Activated naive CD4-positive, alpha-beta T cell treated with anti-CD3 and anti-CD28 coated beads, Interleukin-2, amount 10 ng/mL, durations not matched to agents 7 days and 5 days (primary cell): ENCODE data around the gene ADGRG2.
"Not testable (repeated sequence)": the region's sequence is repeated elsewhere in the genome, so short reads cannot be mapped to it uniquely, and the experiment has no call there.

Experiments used
- CTCF ChIA-PET: fragments of 350-600 bp; sonication (Branson Sonifier 250); formaldehyde crosslinking; loops from one replicate; lab custom pipeline; 2021; ENCODE audit warnings: antibody characterized with exemption; lab: Charles Lee
- DNase-seq: peaks from one replicate; pipeline ENCODE4 v3.0.0-alpha.2; 2020
- H3K27ac Mint-ChIP-seq: one replicate; pipeline ENCODE4 v1.8.0; 2021; ENCODE audit warnings: mild to moderate bottlenecking, moderate library complexity, mixed read lengths
- H3K27me3 Mint-ChIP-seq: one replicate; pipeline ENCODE4 v1.8.0; 2021; ENCODE audit warnings: mild to moderate bottlenecking, mixed read lengths
- H3K36me3 Mint-ChIP-seq: one replicate; pipeline ENCODE4 v1.8.0; 2021; ENCODE audit warnings: mixed read lengths
- H3K4me1 Mint-ChIP-seq: one replicate; pipeline ENCODE4 v1.8.0; 2021; ENCODE audit warnings: mixed read lengths
- H3K4me3 Mint-ChIP-seq: one replicate; pipeline ENCODE4 v1.8.0; 2021; ENCODE audit warnings: mild to moderate bottlenecking, moderate library complexity, mixed read lengths
- H3K9me3 Mint-ChIP-seq: one replicate; pipeline ENCODE4 v1.8.0; 2021; ENCODE audit warnings: mixed read lengths

The ADGRG2 gene

GRCh38 chrX:19059067-19059466, 63.2 kb downstream of the ADGRG2 start:
- Mint-ChIP-seq H3K27me3 (no peaks in the 10 kb centered on the region), H3K4me1 (no peaks in the 10 kb centered on the region), H3K4me3 (no peak overlapping the region), H3K27ac (no peak overlapping the region), H3K9me3 (no peaks in the 10 kb centered on the region), H3K36me3 (no peaks in the 10 kb centered on the region)
- no peak for DNase-seq
- CTCF ChIA-PET: no interaction called here

- H3K4me1 Mint-ChIP-seq: no peaks in the 10 kb centered on the region
- H3K9me3 Mint-ChIP-seq: no peaks in the 10 kb centered on the region
- H3K4me3 Mint-ChIP-seq: no peak overlapping the region
- H3K27me3 Mint-ChIP-seq: no peaks in the 10 kb centered on the region
- CTCF ChIA-PET: no interaction called here
- no peak for DNase-seq
- H3K27ac Mint-ChIP-seq: no peak overlapping the region
- no peaks in the 10 kb centered on the region for H3K36me3 Mint-ChIP-seq
Measured at GRCh38 chrX:19057856-19058255, 64.4 kb downstream of the ADGRG2 start.

GRCh38 chrX:19049110-19049509, 73.2 kb downstream of the ADGRG2 start:
- CTCF ChIA-PET: no interaction called here
- Mint-ChIP-seq H3K9me3 (no peaks in the 10 kb centered on the region), H3K27me3 (no peaks in the 10 kb centered on the region), H3K4me1 (no peaks in the 10 kb centered on the region), H3K27ac (no peak overlapping the region), H3K4me3 (no peak overlapping the region), H3K36me3 (no peaks in the 10 kb centered on the region)
- no peak for DNase-seq

- CTCF ChIA-PET: no interaction called here
- no peak overlapping the region for H3K27ac Mint-ChIP-seq
- no peaks in the 10 kb centered on the region for H3K9me3 Mint-ChIP-seq
- H3K4me3 Mint-ChIP-seq: no peak overlapping the region
- H3K27me3 Mint-ChIP-seq: no peaks in the 10 kb centered on the region
- DNase-seq: no peak
- no peaks in the 10 kb centered on the region for H3K4me1 Mint-ChIP-seq
- H3K36me3 Mint-ChIP-seq: no peaks in the 10 kb centered on the region
Measured at GRCh38 chrX:19046343-19047215, 75.7 kb downstream of the ADGRG2 start.

GRCh38 chrX:19040373-19040772, 81.9 kb downstream of the ADGRG2 start:
- H3K9me3 Mint-ChIP-seq: no peaks in the 10 kb centered on the region
- CTCF ChIA-PET: interaction anchor here (0.8 kb wide), 1 partner anchor 287 kb away, joined by 3 read pairs; no protein-coding TSS in a partner anchor

GRCh38 chrX:19034025-19034424, 88.2 kb downstream of the ADGRG2 start:
- no peak overlapping the region for H3K4me3 Mint-ChIP-seq
- H3K27ac Mint-ChIP-seq: no peak overlapping the region
- CTCF ChIA-PET: no interaction called here
- H3K4me1 Mint-ChIP-seq: no peaks in the 10 kb centered on the region
- DNase-seq: no peak
- no peaks in the 10 kb centered on the region for H3K9me3 Mint-ChIP-seq
- H3K36me3 Mint-ChIP-seq: no peaks in the 10 kb centered on the region
- H3K27me3 Mint-ChIP-seq: no peaks in the 10 kb centered on the region

More at GRCh38 chrX:19040373-19040772, 81.9 kb downstream of the ADGRG2 start:
- Mint-ChIP-seq H3K27ac (no peak overlapping the region), H3K4me1 (no peaks in the 10 kb centered on the region), H3K36me3 (no peaks in the 10 kb centered on the region), H3K27me3 (no peaks in the 10 kb centered on the region), H3K4me3 (no peak overlapping the region)
- no peak for DNase-seq

- CTCF ChIA-PET: no interaction called here
- H3K4me1 Mint-ChIP-seq: no peaks in the 10 kb centered on the region
- no peaks in the 10 kb centered on the region for H3K27me3 Mint-ChIP-seq
Measured at GRCh38 chrX:19030805-19031204, 91.5 kb downstream of the ADGRG2 start.

GRCh38 chrX:19028560-19028959, 93.7 kb downstream of the ADGRG2 start:
- Mint-ChIP-seq H3K36me3 (no peaks in the 10 kb centered on the region), H3K27ac (no peak overlapping the region), H3K4me3 (no peak overlapping the region), H3K4me1 (no peaks in the 10 kb centered on the region), H3K27me3 (no peaks in the 10 kb centered on the region), H3K9me3 (no peaks in the 10 kb centered on the region)
- CTCF ChIA-PET: interaction anchor here (0.5 kb wide), 1 partner anchor 194 kb away, joined by 3 read pairs; no protein-coding TSS in a partner anchor
- no peak for DNase-seq

More at GRCh38 chrX:19030805-19031204, 91.5 kb downstream of the ADGRG2 start:
- no peak for DNase-seq
- Mint-ChIP-seq H3K9me3 (no peaks in the 10 kb centered on the region), H3K36me3 (no peaks in the 10 kb centered on the region), H3K27ac (no peak overlapping the region), H3K4me3 (no peak overlapping the region)

- Mint-ChIP-seq H3K36me3 (no peaks in the 10 kb centered on the region), H3K27me3 (no peaks in the 10 kb centered on the region), H3K4me3 (no peak overlapping the region), H3K4me1 (no peaks in the 10 kb centered on the region), H3K27ac (no peak overlapping the region), H3K9me3 (no peaks in the 10 kb centered on the region)
- CTCF ChIA-PET: no interaction called here
- no peak for DNase-seq
Measured at GRCh38 chrX:19024366-19024765, 97.9 kb downstream of the ADGRG2 start.

GRCh38 chrX:19019996-19020395, 102.3 kb downstream of the ADGRG2 start:
- CTCF ChIA-PET: no interaction called here
- Mint-ChIP-seq H3K27ac (no peak overlapping the region), H3K4me3 (no peak overlapping the region), H3K36me3 (no peaks in the 10 kb centered on the region), H3K4me1 (no peaks in the 10 kb centered on the region), H3K9me3 (no peaks in the 10 kb centered on the region), H3K27me3 (no peaks in the 10 kb centered on the region)
- no peak for DNase-seq

GRCh38 chrX:19017271-19017670, 105.0 kb downstream of the ADGRG2 start:
- Mint-ChIP-seq H3K27ac (no peak overlapping the region), H3K27me3 (no peaks in the 10 kb centered on the region), H3K36me3 (no peaks in the 10 kb centered on the region), H3K4me1 (no peaks in the 10 kb centered on the region), H3K9me3 (no peaks in the 10 kb centered on the region), H3K4me3 (no peak overlapping the region)
- no peak for DNase-seq
- CTCF ChIA-PET: interaction anchor here (1.2 kb wide), 1 partner anchor 627 kb away, joined by 4 read pairs; no protein-coding TSS in a partner anchor

GRCh38 chrX:19016614-19017013, 105.7 kb downstream of the ADGRG2 start:
- CTCF ChIA-PET, H3K27ac Mint-ChIP-seq, H3K4me3 Mint-ChIP-seq: not testable (repeated sequence)

GRCh38 chrX:19007868-19008267, 114.4 kb downstream of the ADGRG2 start:
- CTCF ChIA-PET: no interaction called here
- H3K9me3 Mint-ChIP-seq: no peaks in the 10 kb centered on the region
- no peak overlapping the region for H3K4me3 Mint-ChIP-seq
- no peaks in the 10 kb centered on the region for H3K4me1 Mint-ChIP-seq
- no peaks in the 10 kb centered on the region for H3K36me3 Mint-ChIP-seq
- no peak overlapping the region for H3K27ac Mint-ChIP-seq
- H3K27me3 Mint-ChIP-seq: no peaks in the 10 kb centered on the region
- no peak for DNase-seq

More at GRCh38 chrX:19016614-19017013, 105.7 kb downstream of the ADGRG2 start:
- H3K4me1 Mint-ChIP-seq, H3K27me3 Mint-ChIP-seq, DNase-seq, H3K9me3 Mint-ChIP-seq, H3K36me3 Mint-ChIP-seq: not testable (repeated sequence)

GRCh38 chrX:19007011-19007410, 115.3 kb downstream of the ADGRG2 start:
- no peaks in the 10 kb centered on the region for H3K4me1 Mint-ChIP-seq
- DNase-seq: no peak
- no peaks in the 10 kb centered on the region for H3K9me3 Mint-ChIP-seq
- no peaks in the 10 kb centered on the region for H3K36me3 Mint-ChIP-seq
- no peaks in the 10 kb centered on the region for H3K27me3 Mint-ChIP-seq
- H3K27ac Mint-ChIP-seq: no peak overlapping the region
- no peak overlapping the region for H3K4me3 Mint-ChIP-seq
- CTCF ChIA-PET: no interaction called here

- Mint-ChIP-seq H3K9me3 (no peaks in the 10 kb centered on the region), H3K4me3 (no peak overlapping the region), H3K36me3 (no peaks in the 10 kb centered on the region), H3K4me1 (no peaks in the 10 kb centered on the region), H3K27me3 (no peaks in the 10 kb centered on the region), H3K27ac (no peak overlapping the region)
- DNase-seq: peak; percentile 20
- CTCF ChIA-PET: no interaction called here
Measured at GRCh38 chrX:19005909-19006308, 116.4 kb downstream of the ADGRG2 start.
